BE2C (cell line): Measurements from ENCODE around the gene SHC4.

Source experiments
- DNase-seq: peaks from one replicate; pipeline ENCODE4 v3.0.0-alpha.2; 2020
- H3K27me3 ChIP-seq: fragments of 250-450 bp; sonication (Bioruptor Pico); 2 replicates; pipeline ENCODE4 v1.5.1; 2020; ENCODE audit warnings: mild to moderate bottlenecking
- H3K36me3 ChIP-seq: fragments of 250-450 bp; sonication (Bioruptor Pico); 2 replicates; pipeline ENCODE4 v1.5.1; 2020; ENCODE audit warnings: mild to moderate bottlenecking
- H3K4me1 ChIP-seq: fragments of 250-450 bp; sonication (Bioruptor Pico); 2 replicates; pipeline ENCODE4 v1.5.1; 2020
- H3K4me3 ChIP-seq: 2 replicates; pipeline ENCODE4 v1.5.1; 2011; ENCODE audit warnings: low read depth, low read length
- H3K9me3 ChIP-seq: fragments of 250-450 bp; sonication (Bioruptor Pico); 2 replicates; pipeline ENCODE4 v1.5.1; 2020
- TF ChIP-seq, protein P1 (sequence below): IDR thresholded peaks from 2 replicates; pipeline ENCODE4 v1.5.1; 2012; ENCODE audit warnings: mild to moderate bottlenecking, low read depth, low read length

Gene SHC4

GRCh38 chr15:48939648-48940047 lies 24.1 kb downstream of the SHC4 start:
- H3K4me3 ChIP-seq = no peak overlapping the region
- H3K27me3 ChIP-seq = no peaks in the 10 kb centered on the region
- H3K36me3 ChIP-seq = no peaks in the 10 kb centered on the region
- H3K9me3 ChIP-seq = no peaks in the 10 kb centered on the region
- H3K4me1 ChIP-seq = no peaks in the 10 kb centered on the region
- DNase-seq = peak; percentile 29
- TF ChIP-seq, protein P1, sequence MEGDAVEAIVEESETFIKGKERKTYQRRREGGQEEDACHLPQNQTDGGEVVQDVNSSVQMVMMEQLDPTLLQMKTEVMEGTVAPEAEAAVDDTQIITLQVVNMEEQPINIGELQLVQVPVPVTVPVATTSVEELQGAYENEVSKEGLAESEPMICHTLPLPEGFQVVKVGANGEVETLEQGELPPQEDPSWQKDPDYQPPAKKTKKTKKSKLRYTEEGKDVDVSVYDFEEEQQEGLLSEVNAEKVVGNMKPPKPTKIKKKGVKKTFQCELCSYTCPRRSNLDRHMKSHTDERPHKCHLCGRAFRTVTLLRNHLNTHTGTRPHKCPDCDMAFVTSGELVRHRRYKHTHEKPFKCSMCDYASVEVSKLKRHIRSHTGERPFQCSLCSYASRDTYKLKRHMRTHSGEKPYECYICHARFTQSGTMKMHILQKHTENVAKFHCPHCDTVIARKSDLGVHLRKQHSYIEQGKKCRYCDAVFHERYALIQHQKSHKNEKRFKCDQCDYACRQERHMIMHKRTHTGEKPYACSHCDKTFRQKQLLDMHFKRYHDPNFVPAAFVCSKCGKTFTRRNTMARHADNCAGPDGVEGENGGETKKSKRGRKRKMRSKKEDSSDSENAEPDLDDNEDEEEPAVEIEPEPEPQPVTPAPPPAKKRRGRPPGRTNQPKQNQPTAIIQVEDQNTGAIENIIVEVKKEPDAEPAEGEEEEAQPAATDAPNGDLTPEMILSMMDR = no peak

- no peaks in the 10 kb centered on the region for H3K9me3 ChIP-seq
- TF ChIP-seq, protein P1 = no peak
- H3K36me3 ChIP-seq = no peaks in the 10 kb centered on the region
- no peak for DNase-seq
- H3K27me3 ChIP-seq = no peaks in the 10 kb centered on the region
- no peak overlapping the region for H3K4me3 ChIP-seq
- H3K4me1 ChIP-seq = no peaks in the 10 kb centered on the region
Measured at GRCh38 chr15:48937886-48938285, 25.8 kb downstream of the SHC4 start.

DNA sequence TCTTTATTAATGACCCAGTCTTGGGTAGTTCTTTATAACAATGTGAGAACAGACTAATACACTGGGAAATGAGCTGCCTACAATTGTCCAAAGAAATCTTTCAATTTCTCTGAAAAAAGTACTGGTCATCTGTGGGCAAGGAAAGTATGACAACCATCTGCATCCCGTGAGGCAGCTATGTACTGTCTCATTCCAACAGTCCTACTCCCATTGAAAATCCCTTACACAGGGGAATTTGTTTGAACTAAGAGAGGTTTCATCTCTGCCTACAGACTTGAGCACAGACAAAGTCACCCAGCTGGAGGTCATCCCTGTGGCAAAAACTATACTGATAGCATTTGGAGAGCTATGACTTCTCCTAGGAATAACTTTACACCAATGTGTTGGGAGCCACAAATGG lies 27.1 kb downstream of the SHC4 start:
- Histone ChIP-seq H3K9me3 (no peaks in the 10 kb centered on the region), H3K27me3 (no peaks in the 10 kb centered on the region), H3K36me3 (no peaks in the 10 kb centered on the region), H3K4me3 (no peak overlapping the region), H3K4me1 (no peaks in the 10 kb centered on the region)
- TF ChIP-seq, protein P1 = no peak
- DNase-seq = no peak

GRCh38 chr15:48935236-48935635 lies 28.5 kb downstream of the SHC4 start:
- H3K4me1 ChIP-seq = no peaks in the 10 kb centered on the region
- DNase-seq = no peak
- H3K27me3 ChIP-seq = no peaks in the 10 kb centered on the region
- no peaks in the 10 kb centered on the region for H3K36me3 ChIP-seq
- TF ChIP-seq, protein P1 = no peak
- H3K9me3 ChIP-seq = no peaks in the 10 kb centered on the region
- H3K4me3 ChIP-seq = no peak overlapping the region

- Histone ChIP-seq H3K4me1 (no peaks in the 10 kb centered on the region), H3K27me3 (no peaks in the 10 kb centered on the region), H3K36me3 (no peaks in the 10 kb centered on the region), H3K9me3 (no peaks in the 10 kb centered on the region), H3K4me3 (no peak overlapping the region)
- TF ChIP-seq, protein P1 = no peak
- DNase-seq = no peak
Measured at GRCh38 chr15:48930735-48931134, 33.0 kb downstream of the SHC4 start.

DNA sequence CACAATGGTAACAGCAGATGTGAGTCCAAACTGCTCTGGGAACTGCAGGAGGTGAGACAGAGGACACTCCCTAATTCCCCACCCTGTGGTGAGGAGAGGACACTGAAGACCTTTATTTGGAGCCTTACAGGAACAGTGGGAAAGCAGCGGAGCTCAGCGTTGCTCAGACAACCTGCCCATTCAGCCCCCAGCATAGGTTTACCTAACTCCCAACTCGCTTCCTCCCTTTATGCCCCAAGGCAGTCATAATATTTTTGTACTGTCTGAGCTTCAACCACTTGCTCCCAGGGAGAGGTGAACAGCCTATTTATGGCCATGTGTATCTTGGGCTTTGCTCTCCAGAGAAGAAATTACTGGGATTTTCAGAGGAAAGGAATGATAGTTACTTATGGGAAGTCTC lies 34.1 kb downstream of the SHC4 start:
- TF ChIP-seq, protein P1 = no peak
- DNase-seq = no peak
- H3K9me3 ChIP-seq = no peaks in the 10 kb centered on the region

More for the DNA sequence above, 34.1 kb downstream of the SHC4 start:
- peaks cover 5% of the 10 kb centered on the region; the same call in 1 of the 2 replicates for H3K4me1 ChIP-seq
- no peaks in the 10 kb centered on the region for H3K36me3 ChIP-seq
- H3K27me3 ChIP-seq = no peaks in the 10 kb centered on the region
- H3K4me3 ChIP-seq = no peak overlapping the region
